NCI-H526 treated with DMSO at 0.1 percent for 48 hours (cell line): ENCODE data around the gene ZFAND2B.

Experiments
- DNase-seq: peaks from one replicate; lab custom pipeline; 2025; lab: John Stamatoyannopoulos, UW

ZFAND2B gene

GRCh38 chr2:219206328-219207133 is at the start of gene ZFAND2B:
ZFAND2B (plus strand) TSS chr2:219206782; CDS start chr2:219206988, 206 bp downstream.
- DNase-seq = peak; percentile 82

GRCh38 chr2:219157396-219157795 is 49.2 kb upstream of the ZFAND2B start:
- no peak for DNase-seq

GRCh38 chr2:219158025-219158424 is 48.6 kb upstream of the ZFAND2B start:
- no peak for DNase-seq

- DNase-seq = no peak
Measured at GRCh38 chr2:219158586-219158985, 48.0 kb upstream of the ZFAND2B start.

GRCh38 chr2:219159771-219160185 is 46.8 kb upstream of the ZFAND2B start:
- no peak for DNase-seq

GRCh38 chr2:219160186-219161017 is 46.2 kb upstream of the ZFAND2B start, which contains the start of gene NHEJ1:
NHEJ1 (minus strand) TSS chr2:219160815; CDS start chr2:219158362, 2,453 bp downstream.
- peak; percentile 89 for DNase-seq

- DNase-seq = peak; percentile 22
Measured at GRCh38 chr2:219161097-219161496, 45.5 kb upstream of the ZFAND2B start.

GRCh38 chr2:219163156-219163555 is 43.4 kb upstream of the ZFAND2B start:
- DNase-seq = no peak

GRCh38 chr2:219165058-219165911 is 41.3 kb upstream of the ZFAND2B start:
- DNase-seq = no peak

GRCh38 chr2:219167997-219168396 is 38.6 kb upstream of the ZFAND2B start:
- DNase-seq = no peak

GRCh38 chr2:219168526-219168925 is 38.1 kb upstream of the ZFAND2B start:
- no peak for DNase-seq

GRCh38 chr2:219168932-219169331 is 37.6 kb upstream of the ZFAND2B start:
- no peak for DNase-seq

GRCh38 chr2:219169930-219170654 is 36.5 kb upstream of the ZFAND2B start, which contains the start of gene SLC23A3:
SLC23A3 (minus strand) TSS chr2:219170029; CDS start chr2:219169984, 45 bp downstream.
- DNase-seq = no peak

- DNase-seq = no peak
Measured at GRCh38 chr2:219171231-219171651, 35.3 kb upstream of the ZFAND2B start.

GRCh38 chr2:219172231-219173154 is 34.1 kb upstream of the ZFAND2B start:
- no peak for DNase-seq

- no peak for DNase-seq
Measured at GRCh38 chr2:219173176-219173575, 33.4 kb upstream of the ZFAND2B start.

- no peak for DNase-seq
Measured at GRCh38 chr2:219174146-219174545, 32.4 kb upstream of the ZFAND2B start.

- no peak for DNase-seq
Measured at GRCh38 chr2:219174801-219175200, 31.8 kb upstream of the ZFAND2B start.

GRCh38 chr2:219175486-219175885 is 31.1 kb upstream of the ZFAND2B start:
- no peak for DNase-seq
